GM12878 (cell line): ENCODE measurements around the gene EDN2.

ENCODE experiments used
- ATF7 ChIP-seq: fragments of 450-650 bp; IDR thresholded peaks from 2 replicates; pipeline ENCODE4 v1.6.1; 2016; ENCODE audit warnings: low read depth, mild to moderate bottlenecking
- CBX3 ChIP-seq: fragments of 200-600 bp; sonication (generic); IDR thresholded peaks from 2 replicates; pipeline ENCODE4 v1.6.1; 2016; ENCODE audit warnings: low read depth, borderline replicate concordance
- EZH2 ChIP-seq: IDR thresholded peaks from 2 replicates; pipeline ENCODE4 v1.6.1; 2012; ENCODE audit warnings: low read depth, mild to moderate bottlenecking, control low read depth, inconsistent platforms, low read length, borderline replicate concordance; ENCODE audit not compliant: control insufficient read depth
- GATAD2B ChIP-seq: fragments of 450-650 bp; conservative IDR thresholded peaks from 2 replicates; pipeline ENCODE4 v1.6.1; 2017; ENCODE audit warnings: low read depth, mild to moderate bottlenecking, moderate library complexity
- KLF5 ChIP-seq: fragments of 450-650 bp; IDR thresholded peaks from 2 replicates; pipeline ENCODE4 v1.6.1; 2014; ENCODE audit warnings: mild to moderate bottlenecking; ENCODE audit not compliant: partially characterized antibody
- NRF1 ChIP-seq: conservative IDR thresholded peaks from 2 replicates; pipeline ENCODE4 v1.6.1; 2011; ENCODE audit warnings: mild to moderate bottlenecking, low read depth, low read length, improper control_type of control experiment
- POLR2A ChIP-seq: IDR thresholded peaks from 2 replicates; pipeline ENCODE4 v1.6.1; 2011; ENCODE audit warnings: low read depth, mild to moderate bottlenecking, low read length
- POLR2AphosphoS5 ChIP-seq: IDR thresholded peaks from 2 replicates; pipeline ENCODE4 v1.6.1; 2011; ENCODE audit warnings: mild to moderate bottlenecking, low read length, inconsistent platforms
- POU2F2 ChIP-seq: IDR thresholded peaks from 3 replicates; pipeline ENCODE4 v1.6.1; 2011; ENCODE audit warnings: low read depth, mild to moderate bottlenecking, low read length, borderline replicate concordance
- SP1 ChIP-seq: IDR thresholded peaks from one replicate; pipeline ENCODE4 v1.6.1; 2011; ENCODE audit warnings: low read depth, low read length
- YY1 ChIP-seq: IDR thresholded peaks from 2 replicates; pipeline ENCODE4 v1.6.1; 2011; ENCODE audit warnings: low read depth, mild to moderate bottlenecking, low read length
- TF ChIP-seq, protein P1 (sequence below), 3 experiments: IDR thresholded peaks in 2 of 3; conservative IDR thresholded peaks in 1 of 3; 2 replicates each; pipeline ENCODE4 v1.5.1; 2011; ENCODE audit warnings: low read depth in 3 of 3, low read length in 3 of 3, mild to moderate bottlenecking in 3 of 3, control low read depth in 2 of 3, moderate library complexity in 2 of 3, inconsistent platforms in 1 of 3, mixed read lengths in 1 of 3; ENCODE audit not compliant: control insufficient read depth in 2 of 3, insufficient read depth in 1 of 3; ENCODE audit errors: extremely low read depth in 1 of 3

GRCh38 chr1:41497461-41498030 lies 13.1 kb upstream of the EDN2 start:
- TF ChIP-seq CBX3 = no peak
- TF ChIP-seq EZH2 = no peak
- TF ChIP-seq KLF5 = no peak
- TF ChIP-seq GATAD2B = no peak
- TF ChIP-seq NRF1 = no peak
- TF ChIP-seq YY1 = no peak
- TF ChIP-seq, protein P1, sequence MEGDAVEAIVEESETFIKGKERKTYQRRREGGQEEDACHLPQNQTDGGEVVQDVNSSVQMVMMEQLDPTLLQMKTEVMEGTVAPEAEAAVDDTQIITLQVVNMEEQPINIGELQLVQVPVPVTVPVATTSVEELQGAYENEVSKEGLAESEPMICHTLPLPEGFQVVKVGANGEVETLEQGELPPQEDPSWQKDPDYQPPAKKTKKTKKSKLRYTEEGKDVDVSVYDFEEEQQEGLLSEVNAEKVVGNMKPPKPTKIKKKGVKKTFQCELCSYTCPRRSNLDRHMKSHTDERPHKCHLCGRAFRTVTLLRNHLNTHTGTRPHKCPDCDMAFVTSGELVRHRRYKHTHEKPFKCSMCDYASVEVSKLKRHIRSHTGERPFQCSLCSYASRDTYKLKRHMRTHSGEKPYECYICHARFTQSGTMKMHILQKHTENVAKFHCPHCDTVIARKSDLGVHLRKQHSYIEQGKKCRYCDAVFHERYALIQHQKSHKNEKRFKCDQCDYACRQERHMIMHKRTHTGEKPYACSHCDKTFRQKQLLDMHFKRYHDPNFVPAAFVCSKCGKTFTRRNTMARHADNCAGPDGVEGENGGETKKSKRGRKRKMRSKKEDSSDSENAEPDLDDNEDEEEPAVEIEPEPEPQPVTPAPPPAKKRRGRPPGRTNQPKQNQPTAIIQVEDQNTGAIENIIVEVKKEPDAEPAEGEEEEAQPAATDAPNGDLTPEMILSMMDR (IDR thresholded peaks at IDR 0.05 in 2 of 3, conservative IDR thresholded peaks at IDR 0.05 in 1 of 3; ENCODE audit: control insufficient read depth in 2 of 3, extremely low read depth in 1 of 3, insufficient read depth in 1 of 3, low read depth in 3 of 3, low read length in 3 of 3) = no peak
- TF ChIP-seq ATF7 = no peak
- no peak for TF ChIP-seq POLR2A
- no peak for TF ChIP-seq SP1
- no peak for TF ChIP-seq POU2F2
- TF ChIP-seq POLR2AphosphoS5 = no peak
